GM19238 (cell line): ENCODE data around the gene AGBL5.

ENCODE experiments used
- DNase-seq: peaks from one replicate; pipeline ENCODE4 v3.0.0; 2011; ENCODE audit warnings: low spot score; ENCODE audit not compliant: insufficient read length

Gene AGBL5

GRCh38 chr2:27077231-27077630 lies 25.8 kb downstream of the AGBL5 start:
- DNase-seq, result no peak

DNA sequence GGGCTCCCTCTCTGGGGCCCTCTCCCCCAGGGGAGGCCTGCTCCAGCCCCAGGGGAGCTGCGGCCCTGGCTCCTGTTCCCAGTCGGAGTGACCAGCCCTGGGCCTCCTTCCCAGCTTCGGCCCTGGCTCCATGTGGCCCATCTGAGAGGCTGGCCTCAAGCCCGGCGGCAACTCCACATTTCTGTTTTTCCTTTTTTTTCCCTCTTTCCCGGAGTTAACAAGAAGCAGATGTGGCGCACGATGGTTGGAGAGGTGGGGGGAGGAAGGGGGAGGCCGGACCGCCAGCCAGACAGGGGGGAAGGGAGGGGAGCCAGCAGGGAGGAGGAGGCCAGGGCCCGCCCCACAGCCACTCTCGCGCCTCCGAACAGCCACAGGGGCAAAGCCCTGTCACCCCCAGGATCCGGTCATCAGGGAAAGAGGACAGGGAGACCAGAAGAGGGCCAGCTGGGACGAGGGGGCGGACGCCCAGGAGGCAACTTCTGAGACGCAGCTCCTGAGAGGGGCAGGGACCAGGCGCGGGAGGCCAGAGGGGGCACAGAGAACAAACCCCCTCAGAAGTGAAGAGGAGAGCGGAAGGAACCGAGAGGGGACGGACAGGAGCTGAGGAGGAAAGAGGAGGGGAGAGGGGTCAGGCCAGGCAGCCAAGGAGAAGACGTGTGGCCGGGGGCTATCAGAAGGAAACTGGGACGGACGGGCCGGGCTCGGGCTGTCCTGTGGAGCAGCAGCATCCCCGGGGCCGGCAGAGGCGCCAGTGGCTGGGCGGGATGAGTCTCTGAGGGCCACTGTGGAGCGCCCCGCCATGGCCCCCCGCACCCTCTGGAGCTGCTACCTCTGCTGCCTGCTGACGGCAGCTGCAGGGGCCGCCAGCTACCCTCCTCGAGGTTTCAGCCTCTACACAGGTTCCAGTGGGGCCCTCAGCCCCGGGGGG lies 27.1 kb downstream of the AGBL5 start, which contains the start of gene EMILIN1:
Gene EMILIN1 (plus strand): TSS at position 349 of the 928 bp plus-strand sequence. CDS start 451 bp downstream, at position 800.
- DNase-seq, result no peak

- DNase-seq, result no peak
These were observed 28.0 kb downstream of the AGBL5 start for GRCh38 chr2:27079233-27080139.

- no peak for DNase-seq
These were observed 28.6 kb downstream of the AGBL5 start for GRCh38 chr2:27080140-27080469.

DNA sequence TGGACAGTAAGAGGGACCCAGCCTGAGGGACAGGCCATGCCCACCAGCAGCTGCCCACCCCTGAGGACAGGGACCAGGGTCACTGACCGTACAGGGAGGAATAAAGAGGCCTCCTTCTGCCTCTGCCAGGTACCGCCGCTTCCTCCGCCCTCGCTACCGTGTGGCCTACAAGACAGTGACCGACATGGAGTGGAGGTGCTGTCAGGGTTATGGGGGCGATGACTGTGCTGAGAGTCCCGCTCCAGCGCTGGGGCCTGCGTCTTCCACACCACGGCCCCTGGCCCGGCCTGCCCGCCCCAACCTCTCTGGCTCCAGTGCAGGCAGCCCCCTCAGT lies 29.1 kb downstream of the AGBL5 start:
- no peak for DNase-seq

GRCh38 chr2:27081984-27082772 lies 30.7 kb downstream of the AGBL5 start:
- no peak for DNase-seq

DNA sequence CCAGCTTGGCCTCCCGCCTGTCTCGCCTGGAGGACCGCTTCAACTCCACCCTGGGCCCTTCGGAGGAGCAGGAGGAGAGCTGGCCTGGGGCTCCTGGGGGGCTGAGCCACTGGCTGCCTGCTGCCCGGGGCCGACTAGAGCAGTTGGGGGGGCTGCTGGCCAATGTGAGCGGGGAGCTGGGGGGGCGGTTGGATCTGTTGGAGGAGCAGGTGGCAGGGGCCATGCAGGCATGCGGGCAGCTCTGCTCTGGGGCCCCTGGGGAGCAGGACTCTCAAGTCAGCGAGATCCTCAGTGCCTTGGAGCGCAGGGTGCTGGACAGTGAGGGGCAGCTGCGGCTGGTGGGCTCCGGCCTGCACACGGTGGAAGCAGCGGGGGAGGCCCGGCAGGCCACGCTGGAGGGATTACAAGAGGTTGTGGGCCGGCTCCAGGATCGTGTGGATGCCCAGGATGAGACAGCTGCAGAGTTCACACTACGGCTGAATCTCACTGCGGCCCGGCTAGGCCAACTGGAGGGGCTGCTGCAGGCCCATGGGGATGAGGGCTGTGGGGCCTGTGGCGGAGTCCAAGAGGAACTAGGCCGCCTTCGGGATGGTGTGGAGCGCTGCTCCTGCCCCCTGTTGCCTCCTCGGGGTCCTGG lies 31.4 kb downstream of the AGBL5 start:
- no peak for DNase-seq

DNA sequence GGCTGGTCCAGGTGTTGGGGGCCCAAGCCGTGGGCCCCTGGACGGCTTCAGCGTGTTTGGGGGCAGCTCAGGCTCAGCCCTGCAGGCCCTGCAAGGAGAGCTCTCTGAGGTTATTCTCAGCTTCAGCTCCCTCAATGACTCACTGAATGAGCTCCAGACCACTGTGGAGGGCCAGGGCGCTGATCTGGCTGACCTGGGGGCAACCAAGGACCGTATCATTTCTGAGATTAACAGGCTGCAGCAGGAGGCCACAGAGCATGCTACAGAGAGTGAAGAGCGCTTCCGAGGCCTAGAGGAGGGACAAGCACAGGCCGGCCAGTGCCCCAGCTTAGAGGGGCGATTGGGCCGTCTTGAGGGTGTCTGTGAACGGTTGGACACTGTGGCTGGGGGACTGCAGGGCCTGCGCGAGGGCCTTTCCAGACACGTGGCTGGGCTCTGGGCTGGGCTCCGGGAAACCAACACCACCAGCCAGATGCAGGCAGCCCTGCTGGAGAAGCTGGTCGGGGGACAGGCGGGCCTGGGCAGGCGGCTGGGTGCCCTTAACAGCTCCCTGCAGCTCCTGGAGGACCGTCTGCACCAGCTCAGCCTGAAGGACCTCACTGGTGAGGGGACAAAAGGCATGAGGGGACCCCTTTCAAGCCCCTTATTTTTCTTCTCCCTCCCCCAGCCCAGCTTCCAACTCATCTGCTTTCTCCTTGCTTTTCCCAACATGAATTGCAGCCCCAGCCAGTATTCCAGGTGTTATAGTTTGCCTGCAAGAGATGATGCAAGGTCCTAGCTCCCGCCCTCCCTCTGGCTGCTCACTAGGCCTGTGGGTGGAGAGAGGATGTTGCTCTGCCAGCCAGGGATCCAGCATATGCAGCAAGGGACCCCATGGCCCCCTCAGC lies 32.2 kb downstream of the AGBL5 start:
- no peak for DNase-seq

DNA sequence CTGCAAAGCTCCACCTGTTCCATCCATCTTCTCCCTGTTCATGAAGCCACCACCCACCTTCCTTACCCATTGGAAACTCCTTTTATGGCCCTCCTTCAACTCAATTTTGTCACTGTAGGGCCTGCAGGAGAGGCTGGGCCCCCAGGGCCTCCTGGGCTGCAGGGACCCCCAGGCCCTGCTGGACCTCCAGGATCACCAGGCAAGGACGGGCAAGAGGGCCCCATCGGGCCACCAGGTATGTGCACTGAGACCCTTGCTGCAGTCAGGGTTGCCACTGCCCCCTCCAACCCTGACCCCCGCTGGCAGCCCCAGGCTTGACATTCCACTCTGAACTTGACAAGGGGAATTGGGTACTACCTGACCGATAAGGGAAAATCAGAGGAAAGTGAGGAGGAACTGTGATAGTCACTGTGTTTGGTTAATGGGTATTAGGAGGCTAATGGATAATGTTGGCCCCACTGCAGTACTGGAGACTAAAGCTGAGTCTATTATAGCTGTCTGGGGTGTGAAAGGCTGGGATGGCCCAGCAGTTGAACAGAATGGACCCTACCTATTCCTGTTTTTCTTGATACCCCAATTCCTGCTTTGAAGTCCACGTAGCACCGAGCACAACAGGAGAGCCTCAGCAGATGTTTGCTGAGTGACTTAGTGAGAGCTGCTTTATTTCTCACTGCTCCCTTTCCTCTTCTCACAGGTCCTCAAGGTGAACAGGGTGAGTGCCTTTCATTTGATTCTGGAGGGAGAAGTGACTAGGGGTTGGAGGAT lies 33.0 kb downstream of the AGBL5 start:
- DNase-seq, result no peak

DNA sequence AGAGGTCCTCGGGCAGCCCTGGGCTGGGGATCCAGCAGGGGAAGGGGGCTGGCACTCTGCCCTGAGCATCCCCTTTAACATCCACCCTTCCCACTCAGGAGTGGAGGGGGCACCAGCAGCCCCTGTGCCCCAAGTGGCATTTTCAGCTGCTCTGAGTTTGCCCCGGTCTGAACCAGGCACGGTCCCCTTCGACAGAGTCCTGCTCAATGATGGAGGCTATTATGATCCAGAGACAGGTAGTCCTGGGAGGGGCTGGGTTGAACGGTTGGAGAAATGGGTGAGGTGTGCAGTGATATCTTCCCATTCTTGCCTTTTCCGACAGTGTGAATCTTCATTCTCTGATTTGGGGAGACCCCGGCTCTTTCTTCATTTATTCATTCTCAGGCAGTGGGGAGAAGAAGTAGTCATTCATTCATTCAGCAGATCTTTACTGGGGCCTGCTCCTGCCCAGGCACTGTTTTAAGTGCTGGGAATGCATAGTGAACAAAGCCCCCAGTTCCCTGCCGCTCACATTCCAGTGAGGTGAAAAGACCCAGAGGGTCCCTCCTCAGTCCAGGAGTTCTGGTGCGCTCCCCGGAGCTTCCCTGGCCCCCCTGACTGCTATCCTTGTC lies 33.7 kb downstream of the AGBL5 start:
- no peak for DNase-seq

DNA sequence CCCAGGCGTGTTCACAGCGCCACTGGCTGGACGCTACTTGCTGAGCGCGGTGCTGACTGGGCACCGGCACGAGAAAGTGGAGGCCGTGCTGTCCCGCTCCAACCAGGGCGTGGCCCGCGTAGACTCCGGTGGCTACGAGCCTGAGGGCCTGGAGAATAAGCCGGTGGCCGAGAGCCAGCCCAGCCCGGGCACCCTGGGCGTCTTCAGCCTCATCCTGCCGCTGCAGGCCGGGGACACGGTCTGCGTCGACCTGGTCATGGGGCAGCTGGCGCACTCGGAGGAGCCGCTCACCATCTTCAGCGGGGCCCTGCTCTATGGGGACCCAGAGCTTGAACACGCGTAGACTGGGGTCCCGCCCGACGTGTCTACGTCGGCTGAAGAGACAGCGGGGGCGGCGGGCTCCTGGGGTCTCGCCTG lies 34.2 kb downstream of the AGBL5 start:
- DNase-seq, result peak; percentile 29

- peak; percentile 98 for DNase-seq
These were observed 34.7 kb downstream of the AGBL5 start for GRCh38 chr2:27086090-27086723.

DNA sequence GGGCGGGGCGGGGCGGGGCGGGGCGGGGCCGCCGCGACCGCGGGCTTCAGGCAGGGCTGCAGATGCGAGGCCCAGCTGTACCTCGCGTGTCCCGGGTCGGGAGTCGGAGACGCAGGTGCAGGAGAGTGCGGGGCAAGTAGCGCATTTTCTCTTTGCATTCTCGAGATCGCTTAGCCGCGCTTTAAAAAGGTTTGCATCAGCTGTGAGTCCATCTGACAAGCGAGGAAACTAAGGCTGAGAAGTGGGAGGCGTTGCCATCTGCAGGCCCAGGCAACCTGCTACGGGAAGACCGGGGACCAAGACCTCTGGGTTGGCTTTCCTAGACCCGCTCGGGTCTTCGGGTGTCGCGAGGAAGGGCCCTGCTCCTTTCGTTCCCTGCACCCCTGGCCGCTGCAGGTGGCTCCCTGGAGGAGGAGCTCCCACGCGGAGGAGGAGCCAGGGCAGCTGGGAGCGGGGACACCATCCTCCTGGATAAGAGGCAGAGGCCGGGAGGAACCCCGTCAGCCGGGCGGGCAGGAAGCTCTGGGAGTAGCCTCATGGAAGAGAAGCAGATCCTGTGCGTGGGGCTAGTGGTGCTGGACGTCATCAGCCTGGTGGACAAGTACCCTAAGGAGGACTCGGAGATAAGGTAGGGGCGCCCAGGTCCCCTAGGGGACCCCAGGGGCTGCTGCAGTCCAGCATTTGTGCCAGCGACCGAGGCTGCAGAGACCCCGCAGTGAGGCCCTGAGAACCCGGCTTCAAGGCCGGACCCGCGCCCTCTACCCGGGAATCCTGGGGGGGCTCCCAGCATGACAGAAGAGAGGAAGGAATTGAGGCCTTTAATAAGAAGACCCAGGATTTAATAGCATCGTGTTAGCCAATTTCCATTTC lies 35.5 kb downstream of the AGBL5 start, which contains the start of gene KHK:
Gene KHK (plus strand): TSS at position 49 of the 870 bp plus-strand sequence. CDS start 488 bp downstream, at position 537.
- DNase-seq, result peak; percentile 44

- DNase-seq, result no peak
These were observed 36.4 kb downstream of the AGBL5 start for GRCh38 chr2:27087823-27088410.

GRCh38 chr2:27088634-27089033 lies 37.2 kb downstream of the AGBL5 start:
- DNase-seq, result no peak

- no peak for DNase-seq
These were observed 37.9 kb downstream of the AGBL5 start for GRCh38 chr2:27089111-27089954.
